Fibroblast of peridontal ligament (primary cell): ENCODE results near the gene NAT16.

ENCODE experiments used
- DNase-seq: peaks from one replicate; pipeline ENCODE4 v3.0.0-alpha.2; 2010; ENCODE audit errors: extremely low read depth

NAT16 gene

DNA sequence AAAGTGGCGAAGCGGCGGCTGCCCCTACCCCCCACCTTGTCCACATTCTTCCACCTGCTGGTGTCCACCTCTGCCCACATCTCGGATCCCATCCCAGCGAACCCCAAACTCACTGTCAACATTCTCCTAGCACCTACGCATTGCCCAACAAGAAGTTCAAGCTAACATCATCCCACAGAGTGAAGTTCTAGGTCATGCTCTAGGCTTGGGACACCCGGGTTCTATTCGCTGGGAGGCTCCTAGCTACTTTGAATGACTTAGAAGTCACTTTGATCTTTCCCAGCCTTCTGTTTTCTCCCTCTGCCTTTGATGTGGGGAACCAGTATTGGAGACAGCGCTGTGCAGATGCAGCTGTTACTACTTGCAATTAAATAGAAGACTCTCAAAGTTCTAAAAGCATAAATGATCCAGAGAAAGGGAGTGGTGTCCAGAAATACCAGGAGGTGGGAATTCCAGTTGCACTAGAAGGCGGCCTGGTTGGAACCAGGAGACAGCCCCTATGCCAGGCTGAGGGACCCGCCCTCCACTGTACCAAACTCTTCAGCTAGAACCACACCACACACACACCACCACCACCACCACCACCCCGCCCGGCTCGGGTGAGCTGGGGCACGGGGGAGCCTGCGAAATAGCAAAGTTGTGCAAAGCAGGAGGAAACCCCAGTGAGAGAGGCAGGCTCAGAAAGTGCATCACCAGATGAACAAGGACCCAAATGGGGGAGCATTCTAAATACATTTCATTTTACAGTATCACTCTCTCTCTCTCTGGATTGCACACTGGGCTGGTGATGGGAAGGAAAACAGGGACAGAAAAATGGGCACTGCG, 9.3 kb downstream of the NAT16 start:
- no peak for DNase-seq

DNA sequence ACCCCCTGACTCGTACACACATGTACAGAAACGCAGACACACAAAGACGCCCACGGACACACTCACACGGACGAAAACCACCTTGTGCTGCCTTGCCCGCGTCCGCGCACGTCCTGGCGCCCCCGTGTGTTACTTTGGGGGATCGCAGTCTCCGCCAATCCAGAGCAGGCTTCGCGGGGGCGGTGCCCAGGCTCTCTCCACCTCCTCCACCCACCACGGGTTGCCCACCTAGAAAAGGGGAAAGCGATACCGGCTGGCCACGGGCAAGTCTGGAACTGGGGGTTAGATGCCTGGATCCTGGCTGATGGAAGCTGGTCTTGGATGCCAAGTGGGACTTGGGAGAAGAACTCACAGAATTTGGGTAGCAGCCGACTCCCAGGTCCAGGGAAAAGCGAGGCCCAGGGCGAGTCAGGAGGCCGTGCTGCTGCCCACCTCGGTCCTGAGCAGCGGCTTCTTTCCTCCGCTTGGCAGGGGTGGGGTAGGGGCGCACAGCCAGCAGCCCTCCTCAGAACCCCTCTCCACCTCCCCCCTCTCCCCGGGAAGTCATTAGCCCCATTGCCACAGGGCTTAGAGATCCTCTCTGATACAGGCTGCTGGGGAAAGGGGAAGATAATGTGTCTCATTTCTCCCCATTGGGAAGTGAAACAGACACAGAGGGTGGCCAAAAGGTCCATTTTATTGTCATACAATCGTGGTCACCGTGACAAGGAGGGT, 10.1 kb downstream of the NAT16 start:
- peak; percentile 48 for DNase-seq

DNA sequence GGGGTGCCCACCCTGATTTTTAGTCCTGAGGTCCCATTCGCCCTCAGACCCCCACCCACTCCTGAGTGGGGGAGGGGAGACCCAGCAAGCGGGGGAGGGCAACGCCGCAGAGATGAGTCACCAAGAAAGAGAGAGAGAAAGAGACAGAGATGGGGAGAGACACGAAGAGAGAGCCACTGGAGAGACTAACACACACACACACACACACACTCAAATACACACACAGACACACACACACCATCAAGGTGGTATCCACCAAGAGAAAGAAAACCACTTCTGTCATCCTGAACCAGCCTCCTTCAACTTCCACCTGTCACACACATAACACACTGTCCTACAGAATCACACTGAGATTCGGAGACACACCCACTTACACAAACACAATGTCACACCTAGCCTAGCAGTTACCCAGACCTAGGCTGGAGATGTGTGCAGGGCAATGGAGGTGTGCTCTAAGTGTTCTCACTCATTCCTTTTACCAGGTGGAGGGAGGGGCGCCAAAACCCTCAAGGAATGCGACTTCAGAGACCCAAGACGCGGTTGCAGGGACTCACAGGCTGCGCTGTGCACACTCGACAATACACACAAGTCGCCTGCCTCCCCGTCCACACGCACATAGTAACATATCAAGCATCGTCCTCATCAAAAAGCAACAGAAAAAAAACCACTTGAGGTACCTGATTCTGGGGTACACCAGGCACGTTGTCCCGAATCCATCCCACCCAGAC, 10.8 kb downstream of the NAT16 start:
- no peak for DNase-seq

DNA sequence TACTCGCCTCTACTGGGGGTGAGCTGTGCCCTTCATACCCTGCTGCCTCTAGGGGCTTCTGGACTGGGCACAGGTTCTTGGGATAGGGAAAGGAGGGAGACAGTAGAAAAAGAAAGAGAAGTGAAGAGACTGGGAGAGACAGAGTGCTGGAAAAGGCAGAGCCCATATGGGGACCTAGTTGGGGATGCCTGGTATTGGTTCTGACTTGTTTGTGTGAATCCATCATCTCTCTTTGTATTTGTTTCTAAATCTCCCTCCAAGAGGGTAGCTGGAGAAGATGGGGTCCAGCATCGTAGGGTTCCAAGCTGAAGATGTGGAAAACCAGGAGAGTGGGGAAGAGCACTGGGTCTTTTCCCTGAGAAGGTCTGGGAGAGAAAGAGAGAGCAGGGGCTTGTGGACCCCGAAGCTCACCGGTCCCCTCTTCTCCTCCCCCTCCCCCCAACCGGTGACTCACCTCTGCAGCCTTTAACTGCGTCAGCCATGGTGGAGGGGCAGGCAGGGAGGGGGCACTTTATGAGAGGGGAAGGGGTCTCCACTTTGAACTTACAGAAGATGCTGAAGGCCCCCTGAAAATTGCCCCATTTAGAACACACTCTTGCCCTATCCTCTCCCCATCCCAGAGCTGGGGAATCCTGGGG, 11.6 kb downstream of the NAT16 start:
- no peak for DNase-seq

DNA sequence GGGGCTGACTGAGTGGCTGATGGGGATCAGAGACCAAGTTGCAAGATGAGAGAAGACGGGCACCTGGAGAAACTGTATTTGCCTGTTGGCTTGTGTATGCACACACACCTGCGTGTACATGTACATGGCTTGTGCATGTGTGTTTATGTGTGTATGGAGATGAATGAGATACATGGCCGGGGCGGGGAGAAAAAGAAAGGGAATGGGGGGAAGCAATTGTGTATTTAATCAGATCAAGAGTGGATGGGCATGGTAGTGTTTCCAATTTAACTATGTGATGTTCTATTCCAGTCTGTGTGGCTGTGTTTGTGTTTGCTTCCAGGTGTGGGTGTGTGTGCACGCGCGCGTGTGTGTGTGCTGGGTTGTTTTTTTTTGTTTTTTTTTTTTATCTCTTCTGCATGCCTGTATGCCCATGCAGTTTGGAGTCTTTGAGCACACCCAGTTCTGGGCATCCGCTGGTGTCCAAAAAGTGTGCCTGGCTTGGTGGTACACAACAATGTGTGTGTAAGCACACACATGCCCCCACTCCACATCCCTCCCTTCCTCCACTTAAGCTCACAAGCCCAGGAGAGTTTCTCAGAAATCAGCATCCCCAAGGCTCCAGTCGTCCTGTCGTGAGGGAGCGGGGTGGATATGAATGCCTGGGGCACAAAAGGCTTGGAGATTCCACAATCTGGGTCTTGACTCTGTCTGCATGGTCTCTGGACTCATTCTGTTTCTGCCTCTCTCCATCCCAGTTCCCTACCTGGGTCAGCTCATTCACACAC, 12.3 kb downstream of the NAT16 start:
- no peak for DNase-seq

DNA sequence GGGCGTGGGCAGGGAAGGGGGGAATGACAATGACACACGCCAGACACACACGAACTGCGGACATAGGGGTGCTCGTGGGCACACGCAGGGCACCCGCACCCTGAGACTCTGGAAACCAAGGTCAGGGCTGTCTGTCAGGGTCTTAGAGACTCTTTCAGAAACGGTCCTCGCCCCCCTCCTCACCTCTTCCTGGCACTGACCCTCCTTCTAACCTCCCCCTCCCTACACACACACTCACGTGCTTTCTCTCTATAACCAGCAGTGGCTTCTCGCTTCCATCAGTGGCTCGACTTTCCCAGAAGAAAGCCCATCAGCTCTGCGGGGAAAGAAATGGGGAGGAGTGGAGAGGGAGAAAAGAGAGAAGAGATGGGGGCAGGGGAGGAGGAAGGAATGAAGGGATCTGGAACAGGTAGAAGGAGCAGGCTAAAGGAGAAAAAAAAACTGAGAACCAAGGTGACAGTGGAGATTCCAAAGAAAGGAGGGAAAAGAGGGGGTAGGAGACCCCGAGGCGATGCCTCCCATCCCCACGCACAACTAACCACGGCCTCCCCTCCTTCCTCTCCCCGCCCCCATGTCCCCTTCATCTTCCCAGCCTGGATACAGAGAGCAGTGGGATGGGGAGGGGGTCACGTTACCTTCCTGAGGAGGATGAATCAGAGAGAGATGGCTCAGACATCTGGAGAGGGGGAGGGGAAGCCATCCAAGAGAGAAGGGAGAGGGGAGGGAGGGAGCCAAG, 13.0 kb downstream of the NAT16 start:
- DNase-seq, result no peak

DNA sequence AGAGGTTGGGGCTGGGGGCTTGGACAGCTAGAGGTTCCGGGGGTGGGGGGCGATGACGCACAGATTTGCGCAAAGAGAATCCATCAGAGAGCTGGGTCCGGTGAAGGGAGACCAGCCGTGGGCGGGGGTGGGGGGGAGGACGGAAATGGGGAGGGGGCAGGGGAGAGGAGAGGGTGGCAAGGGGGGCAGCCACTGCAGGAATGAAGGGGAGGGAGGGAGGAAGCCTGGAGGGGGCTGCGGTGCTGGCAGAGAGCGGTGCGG, 13.5 kb downstream of the NAT16 start:
- no peak for DNase-seq

DNA sequence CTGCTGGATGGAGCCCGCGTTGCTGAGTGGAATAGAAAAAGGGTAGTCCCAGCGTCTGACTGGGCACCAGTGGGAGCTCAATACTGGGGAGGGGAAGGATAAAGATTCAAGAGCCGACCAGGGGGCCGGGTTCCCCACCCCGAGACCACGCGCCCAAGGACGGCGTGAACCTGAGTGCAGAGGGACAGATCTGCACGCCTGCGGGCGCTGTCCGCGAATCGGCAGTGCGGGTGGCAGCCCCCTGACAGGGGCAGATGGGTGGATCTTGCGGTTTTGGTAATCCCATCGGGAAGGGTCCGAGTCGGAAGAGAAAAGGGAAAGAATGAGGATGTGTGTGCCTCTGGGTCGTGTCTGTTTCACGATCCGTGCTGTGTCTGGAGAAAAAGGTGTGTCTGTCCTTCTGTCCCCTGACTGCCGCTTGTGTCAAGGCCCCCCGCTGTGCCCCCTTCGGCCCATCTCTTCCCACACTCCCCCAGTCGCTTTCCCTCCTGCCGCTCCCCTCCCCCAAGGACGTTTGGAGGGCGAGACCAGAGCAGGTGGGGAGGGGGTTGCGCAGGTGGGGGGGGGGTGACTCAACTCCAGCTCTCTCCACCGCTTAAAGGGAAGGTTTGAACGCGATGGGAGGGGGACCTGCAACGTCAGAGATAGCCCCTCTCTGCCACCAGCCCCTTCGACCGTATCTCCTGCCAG, 14.0 kb downstream of the NAT16 start:
- DNase-seq, result no peak

DNA sequence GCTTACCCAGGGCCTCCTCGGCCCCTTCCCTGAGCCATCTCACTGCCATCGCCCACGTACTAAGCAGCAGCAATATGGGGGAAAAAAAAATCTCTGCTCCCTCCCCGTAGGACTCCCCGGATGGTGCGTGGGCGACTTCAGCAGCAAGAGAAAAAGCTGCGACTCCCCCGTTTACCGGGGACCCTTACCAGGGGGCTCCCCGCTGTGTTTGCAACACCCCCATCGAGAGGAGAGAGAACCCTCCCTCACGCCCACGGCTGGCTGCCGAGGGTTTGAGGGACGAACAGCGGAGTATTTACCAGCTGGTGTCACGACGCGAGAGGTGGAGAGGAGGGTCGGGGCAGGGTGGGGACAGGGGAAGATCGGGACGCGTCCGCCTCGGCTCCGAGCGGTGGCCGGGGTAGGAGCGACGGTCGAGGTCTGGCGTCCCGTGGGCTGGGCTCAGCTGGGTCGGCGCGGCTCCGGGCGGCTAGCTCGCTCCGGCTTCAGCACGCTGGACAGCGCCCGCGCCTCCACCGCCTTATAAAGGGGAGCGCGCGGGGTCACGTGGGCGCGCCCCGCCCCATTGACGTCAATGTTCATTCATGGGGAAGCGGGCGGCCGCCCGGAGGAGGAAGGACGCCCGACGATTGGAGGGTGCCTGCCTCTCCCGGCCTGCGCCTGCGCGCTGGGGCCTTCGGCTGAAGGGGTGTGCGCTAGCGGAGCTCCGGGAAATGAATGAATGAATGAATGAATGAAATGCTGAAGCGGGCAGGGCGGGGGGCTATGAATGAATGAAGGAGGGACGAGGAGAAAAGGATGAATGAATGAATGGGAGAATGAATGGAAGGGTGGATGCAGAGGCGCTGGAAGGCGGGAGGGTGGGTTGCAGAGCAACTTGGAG, 14.8 kb downstream of the NAT16 start, which contains the start of gene VGF:
Gene VGF (minus strand): TSS at position 495 of the 883 bp plus-strand sequence. CDS start 726 bp downstream, outside the sequence.
- DNase-seq, result peak; percentile 79

DNA sequence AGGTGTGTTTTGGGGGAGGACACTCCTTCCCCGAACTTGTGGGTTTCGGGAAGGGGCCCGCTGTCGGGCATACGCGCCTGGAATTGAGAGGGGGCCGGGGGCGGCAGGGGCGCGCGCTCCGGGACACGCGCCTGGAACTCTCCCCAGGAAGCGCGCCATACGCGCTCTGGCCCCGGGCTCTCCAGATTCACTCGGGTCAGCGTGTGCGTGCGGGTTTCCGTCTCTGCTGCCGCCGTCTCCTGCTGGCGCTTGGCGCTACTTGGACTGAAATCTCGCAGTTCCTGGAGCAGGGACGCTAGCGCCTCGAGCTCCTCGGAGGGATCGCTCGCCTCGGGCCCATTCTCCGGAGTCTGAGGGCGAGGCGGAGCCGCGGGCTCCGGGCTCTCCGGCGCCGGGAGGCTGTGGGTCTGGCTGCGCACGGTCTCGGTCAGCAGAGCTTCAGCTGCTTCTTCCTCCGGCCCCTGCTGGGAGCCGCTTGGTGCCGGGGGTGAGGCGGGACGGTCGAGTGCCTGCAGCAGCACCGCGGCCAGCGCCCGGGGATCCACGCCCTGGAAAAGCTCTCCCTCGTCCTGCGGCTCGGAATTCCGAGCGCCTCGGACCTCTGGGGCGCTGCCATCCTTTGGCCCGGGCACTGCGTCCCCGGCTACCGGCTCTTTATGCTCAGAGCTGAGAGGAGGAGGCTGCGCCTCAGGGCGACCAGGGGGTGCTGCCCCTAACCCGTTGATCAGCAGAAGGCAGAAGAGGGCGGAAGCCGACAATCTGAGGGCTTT, 15.8 kb downstream of the NAT16 start:
- peak; percentile 44 for DNase-seq

DNA sequence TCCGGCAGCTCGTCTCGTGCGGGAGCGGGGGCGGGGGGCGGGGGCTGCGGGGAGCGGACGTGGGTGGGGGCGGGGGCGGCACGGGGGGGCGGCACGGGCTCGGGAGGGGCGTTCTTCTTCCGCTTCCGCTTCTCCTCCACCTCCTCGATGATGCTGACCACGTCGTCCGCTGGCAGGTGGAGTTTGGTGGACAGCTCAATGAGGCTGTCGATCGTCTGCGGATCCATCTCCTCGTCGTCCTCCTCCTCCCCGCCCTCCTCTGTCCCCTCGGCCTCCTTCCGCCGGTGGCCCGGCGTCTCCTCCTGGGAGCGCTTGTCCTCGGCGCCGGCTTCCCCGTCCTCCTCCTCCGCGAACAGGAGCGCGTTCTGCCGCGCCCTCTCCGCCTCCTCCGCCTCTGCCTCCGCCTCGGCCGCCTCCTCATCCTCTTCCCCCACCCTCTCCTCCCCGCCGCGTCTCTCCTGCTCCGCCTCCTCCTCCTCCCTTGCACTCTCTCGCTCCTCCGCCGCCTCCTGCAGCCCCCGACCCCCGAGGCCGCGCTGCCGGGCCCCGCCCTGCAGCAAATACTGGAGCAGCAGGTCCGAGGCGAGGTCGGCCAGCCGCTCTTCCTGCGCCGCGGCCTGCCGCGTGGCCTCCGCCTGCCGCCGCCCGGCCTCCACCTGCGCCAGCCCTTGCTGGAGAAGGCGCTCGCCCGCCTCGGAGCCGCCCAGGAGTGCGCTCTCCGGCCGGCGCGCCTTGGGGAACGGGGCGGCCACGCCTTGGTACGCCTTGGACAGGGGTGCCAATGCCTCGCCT, 16.6 kb downstream of the NAT16 start:
- DNase-seq, result no peak

DNA sequence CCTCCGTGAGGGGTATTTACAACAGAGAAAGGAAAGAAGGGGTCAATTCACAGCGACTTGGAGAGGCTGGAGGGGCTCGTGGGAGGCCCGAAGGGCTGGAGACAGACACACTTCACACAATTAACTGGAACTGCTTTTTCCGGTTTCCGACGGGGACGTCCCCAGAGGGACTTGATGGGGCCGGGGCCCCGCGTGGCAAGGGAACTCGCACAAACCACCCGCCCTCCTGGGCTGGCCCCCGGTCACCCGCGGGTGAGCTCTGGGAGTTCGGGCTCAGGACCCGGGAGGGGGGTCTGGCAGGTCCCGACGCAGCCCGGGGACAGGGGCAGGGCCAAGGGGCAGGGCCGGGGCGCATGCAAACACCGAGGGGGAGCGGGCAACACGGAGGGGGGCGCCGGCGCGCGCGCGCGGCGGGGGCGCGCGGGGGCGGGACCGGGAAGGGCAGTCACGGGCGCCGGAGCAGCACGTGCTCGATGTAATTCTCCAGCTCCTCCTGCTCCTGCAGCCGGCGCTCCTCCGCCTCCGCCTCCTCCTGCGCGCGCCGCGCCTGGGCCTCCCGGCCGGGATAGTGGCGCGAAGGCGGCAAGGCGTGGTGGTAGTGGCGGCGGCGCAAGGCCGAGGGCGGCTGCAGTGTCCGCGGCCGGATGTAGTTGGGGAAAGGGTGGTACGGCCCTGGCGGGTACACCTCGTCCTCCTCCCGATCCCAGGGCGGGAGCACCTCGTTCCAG, 17.4 kb downstream of the NAT16 start:
- DNase-seq, result no peak

DNA sequence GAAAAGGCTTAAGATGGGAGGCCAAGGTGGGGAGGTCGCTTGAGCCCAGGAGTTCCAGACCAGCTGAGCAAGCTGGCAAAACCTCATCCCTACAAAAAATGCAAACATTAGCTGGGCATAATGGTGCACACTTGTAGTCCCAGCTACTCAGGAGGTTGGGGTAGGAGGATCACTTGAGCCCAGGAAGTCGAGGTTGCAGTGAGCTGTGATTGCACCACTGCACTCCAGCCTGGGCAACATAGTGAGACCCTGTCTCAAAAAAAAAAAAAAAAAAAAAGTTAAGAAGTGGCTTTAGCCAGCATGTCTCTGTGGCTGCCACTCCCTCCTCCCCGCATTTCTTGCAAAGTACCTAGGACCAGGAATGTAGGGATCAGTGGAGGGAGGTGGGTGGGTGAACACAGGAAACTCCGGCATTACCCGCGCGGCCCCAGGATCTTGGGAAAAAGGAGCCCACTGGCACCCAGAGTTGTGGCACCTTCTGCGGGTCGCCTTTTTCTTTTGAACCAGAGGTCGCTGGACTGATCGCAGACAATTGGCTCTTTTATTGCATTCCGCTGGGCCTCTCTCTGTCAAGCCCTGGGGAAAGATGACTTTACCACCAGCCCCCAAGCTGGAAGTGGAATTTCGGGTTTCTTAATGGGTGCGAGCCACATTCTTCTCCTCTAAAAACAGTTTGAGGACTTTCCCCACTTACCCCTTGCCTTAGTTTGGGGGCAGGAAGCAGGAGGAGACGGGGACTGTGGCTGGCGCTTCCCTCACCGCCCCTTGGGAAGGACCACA, 18.2 kb downstream of the NAT16 start:
- DNase-seq, result no peak

DNA sequence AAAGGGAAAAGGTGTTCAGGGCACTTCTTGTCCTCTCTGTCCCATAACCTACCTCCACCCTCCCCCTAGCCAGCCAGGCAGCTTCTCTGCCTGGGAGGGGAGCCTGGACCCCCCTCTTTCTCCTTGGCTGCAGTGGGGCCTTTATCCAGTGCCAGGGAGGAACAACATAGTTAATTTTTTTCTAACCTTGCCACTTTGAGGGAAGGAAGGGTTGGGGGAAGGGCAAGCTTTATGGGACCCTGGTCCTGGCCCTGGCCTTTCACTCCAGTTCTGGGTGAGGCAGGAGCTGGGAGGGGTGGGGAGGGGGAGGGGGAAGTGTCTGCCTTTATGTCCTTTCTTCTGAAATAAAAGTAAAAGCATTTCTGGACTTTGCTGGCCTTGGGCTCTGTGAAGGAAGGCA, 19.2 kb downstream of the NAT16 start:
- DNase-seq, result no peak

DNA sequence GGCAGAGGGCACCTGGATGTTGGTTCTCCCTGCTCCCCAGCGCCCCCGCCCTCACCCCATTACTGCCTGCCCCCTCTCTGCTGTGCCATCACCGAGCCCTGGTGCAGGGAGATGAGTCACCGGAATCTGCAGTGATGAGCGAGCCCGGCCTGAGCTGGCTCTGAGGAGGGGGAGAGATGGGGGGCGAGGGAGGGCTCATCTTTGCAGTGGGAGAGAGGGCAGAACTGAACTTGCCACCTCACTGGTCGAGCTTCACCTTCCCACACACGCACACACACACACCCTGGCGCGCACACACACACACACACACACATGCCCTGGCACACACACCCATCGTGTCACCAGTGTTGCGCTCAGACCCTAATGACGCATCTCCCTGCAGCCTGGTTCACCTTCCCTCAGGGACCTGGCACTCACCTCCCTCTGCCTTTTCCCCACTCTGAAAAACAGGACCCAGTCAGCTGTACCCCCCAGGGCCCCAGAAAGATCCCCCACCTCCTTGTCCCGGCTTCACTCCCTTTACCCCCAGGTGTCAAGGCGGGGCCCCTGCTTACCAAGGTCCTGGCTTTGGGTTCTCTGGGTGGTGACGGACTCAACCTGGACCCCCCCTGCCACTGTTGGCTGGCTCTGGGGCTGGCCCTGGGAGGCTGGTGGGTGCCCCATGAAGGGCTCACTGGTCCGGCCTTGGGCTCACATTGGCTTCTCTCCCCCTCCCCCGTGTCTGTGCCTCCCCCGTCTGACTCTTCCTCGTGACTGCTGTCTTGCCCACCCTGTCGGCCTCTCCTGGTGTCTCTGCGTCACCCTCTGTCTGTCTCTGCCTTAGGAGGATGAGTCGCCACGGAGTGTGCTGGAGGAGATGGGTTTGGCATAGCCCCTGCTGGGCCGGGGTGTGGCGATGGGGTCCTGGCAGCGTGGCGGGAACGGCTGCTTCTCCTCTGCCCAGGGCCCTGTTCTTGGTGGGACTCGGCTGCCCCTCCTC, 20.1 kb downstream of the NAT16 start:
- no peak for DNase-seq
